Mesenchymal stem cell (in vitro differentiated cells and primary cell): ENCODE measurements around the gene UGP2.

Experiments
- DNase-seq: peaks from one replicate; pipeline ENCODE4 v3.0.0-alpha.2; 2013
- H2AFZ ChIP-seq: one replicate; pipeline ENCODE4 v1.6.1; 2013; ENCODE audit warnings: low read depth, mild to moderate bottlenecking, control low read depth, inconsistent platforms, low read length, moderate library complexity
- H2AK5ac ChIP-seq: 2 replicates; pipeline ENCODE4 v1.6.1; 2013; ENCODE audit warnings: low read length, moderate library complexity, mild to moderate bottlenecking, inconsistent platforms; ENCODE audit not compliant: severe bottlenecking
- H2BK120ac ChIP-seq: one replicate; pipeline ENCODE4 v1.6.1; 2013; ENCODE audit warnings: low read depth, mild to moderate bottlenecking, inconsistent platforms, low read length, moderate library complexity
- H2BK12ac ChIP-seq, 2 experiments: one replicate each; pipeline ENCODE4 v1.6.1; 2013; ENCODE audit warnings: inconsistent platforms in 2 of 2, low read length in 2 of 2, mild to moderate bottlenecking in 2 of 2, moderate library complexity in 2 of 2, control low read depth in 1 of 2
- H2BK15ac ChIP-seq: one replicate; pipeline ENCODE4 v1.6.1; 2013; ENCODE audit warnings: mild to moderate bottlenecking, low read depth, inconsistent platforms; ENCODE audit not compliant: poor library complexity, severe bottlenecking
- H2BK5ac ChIP-seq: 2 replicates; pipeline ENCODE4 v1.6.1; 2013; ENCODE audit warnings: low read depth, mild to moderate bottlenecking, low read length, control low read depth, inconsistent platforms; ENCODE audit not compliant: poor library complexity, severe bottlenecking
- H3K14ac ChIP-seq, 2 experiments: one replicate each; pipeline ENCODE4 v1.6.1; 2013; ENCODE audit warnings: inconsistent platforms in 2 of 2, low read length in 2 of 2, control low read depth in 1 of 2, mild to moderate bottlenecking in 1 of 2, moderate library complexity in 1 of 2
- H3K18ac ChIP-seq, 2 experiments: one replicate each; pipeline ENCODE4 v1.6.1; 2013; ENCODE audit warnings: inconsistent platforms in 2 of 2, low read length in 2 of 2, control low read depth in 1 of 2, low read depth in 1 of 2, mild to moderate bottlenecking in 1 of 2
- H3K23ac ChIP-seq, 2 experiments: one replicate each; pipeline ENCODE4 v1.6.1; 2013; ENCODE audit warnings: inconsistent platforms in 2 of 2, low read length in 2 of 2, mild to moderate bottlenecking in 2 of 2, moderate library complexity in 2 of 2, control low read depth in 1 of 2
- H3K27ac ChIP-seq: 2 replicates; pipeline ENCODE4 v1.5.1; 2013; ENCODE audit warnings: mild to moderate bottlenecking, moderate library complexity, low read length, control low read depth, inconsistent platforms; ENCODE audit not compliant: poor library complexity, severe bottlenecking
- H3K27me3 ChIP-seq, 2 experiments: 2 replicates each; pipeline versions ENCODE4 v1.6.1 to v1.7.0; 2013; ENCODE audit warnings: low read length in 2 of 2, mild to moderate bottlenecking in 2 of 2, moderate library complexity in 2 of 2, control low read depth in 1 of 2, inconsistent platforms in 1 of 2; ENCODE audit not compliant: control insufficient read depth in 1 of 2, insufficient read depth in 1 of 2
- H3K36me3 ChIP-seq, 2 experiments: 2 replicates each; pipeline versions ENCODE4 v1.6.1 to v1.7.0; 2013; ENCODE audit warnings: low read length in 2 of 2, control low read depth in 1 of 2, inconsistent platforms in 1 of 2, low read depth in 1 of 2, mild to moderate bottlenecking in 1 of 2; ENCODE audit not compliant: insufficient read depth in 2 of 2, control insufficient read depth in 1 of 2
- H3K4ac ChIP-seq, 2 experiments: one replicate each; pipeline ENCODE4 v1.6.1; 2013; ENCODE audit warnings: inconsistent platforms in 2 of 2, low read length in 2 of 2, mild to moderate bottlenecking in 2 of 2, moderate library complexity in 2 of 2, control low read depth in 1 of 2, low read depth in 1 of 2
- H3K4me1 ChIP-seq: 2 replicates; pipeline ENCODE4 v1.6.1; 2013; ENCODE audit warnings: low read depth, low read length, control low read depth; ENCODE audit not compliant: control insufficient read depth, insufficient read depth
- H3K4me2 ChIP-seq: 2 replicates; pipeline ENCODE4 v1.6.1; 2013; ENCODE audit warnings: low read length, mild to moderate bottlenecking, inconsistent platforms; ENCODE audit not compliant: poor library complexity, severe bottlenecking
- H3K4me3 ChIP-seq, 2 experiments: 2 replicates each; pipeline versions ENCODE4 v1.5.1 to v1.7.0; 2013; ENCODE audit warnings: low read length in 2 of 2, mild to moderate bottlenecking in 2 of 2, control low read depth in 1 of 2, low read depth in 1 of 2; ENCODE audit not compliant: insufficient read depth in 1 of 2
- H3K79me1 ChIP-seq: replicated peaks from 2 replicates; pipeline ENCODE4 v1.6.1; 2013; ENCODE audit warnings: mild to moderate bottlenecking, control low read depth, low read length, inconsistent platforms; ENCODE audit not compliant: poor library complexity, severe bottlenecking
- H3K9ac ChIP-seq: 2 replicates; pipeline ENCODE4 v1.7.0; 2013; ENCODE audit warnings: mild to moderate bottlenecking, low read length, moderate library complexity
- H3K9me3 ChIP-seq: 2 replicates; pipeline ENCODE4 v1.7.0; 2013; ENCODE audit warnings: mild to moderate bottlenecking, low read length; ENCODE audit not compliant: control insufficient read depth
- H4K8ac ChIP-seq: one replicate; pipeline ENCODE4 v1.6.1; 2013; ENCODE audit warnings: inconsistent platforms, mild to moderate bottlenecking, low read length, moderate library complexity
- H4K91ac ChIP-seq: one replicate; pipeline ENCODE4 v1.6.1; 2013; ENCODE audit warnings: mild to moderate bottlenecking, low read length, inconsistent platforms
- WGBS: methylation state at CpG from one replicate; pipeline ENCODE4 v1.1.7; 2013; ENCODE audit warnings: mixed read lengths; 5-methylcytosine and 5-hydroxymethylcytosine counted together

The UGP2 gene

DNA sequence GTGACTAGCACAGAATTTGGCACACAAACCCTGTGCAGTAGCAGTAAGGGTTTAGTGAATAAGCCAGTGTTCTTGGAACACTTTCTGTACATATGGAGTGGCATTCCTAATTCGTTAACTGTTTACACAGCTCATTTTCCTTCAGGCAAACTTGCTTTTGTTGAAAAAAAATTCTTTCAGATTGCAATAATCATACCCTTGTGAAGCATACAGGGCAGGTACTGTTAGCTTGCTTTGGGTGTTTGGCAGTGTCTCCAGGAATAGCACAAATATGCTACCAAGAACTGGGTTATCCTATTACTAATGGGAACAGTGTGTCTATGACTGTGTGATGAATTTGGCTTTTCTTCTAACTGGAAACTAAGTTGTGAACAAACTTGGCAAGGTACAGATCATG, 33.4 kb downstream of the UGP2 start:
- Histone ChIP-seq H3K9me3 (peaks cover 10% of the 10 kb centered on the region), H2AK5ac (no peak overlapping the region), H3K27me3 (no peaks in the 10 kb centered on the region), H3K4me1 (no peaks in the 10 kb centered on the region), H3K4me3 (no peak overlapping the region), H2AFZ (no peak overlapping the region), H3K9ac (peak overlapping the region; percentile 69), H2BK120ac (no peak overlapping the region), H2BK5ac (no peak overlapping the region), H2BK12ac (no peak overlapping the region), H4K91ac (no peak overlapping the region), H4K8ac (no peak overlapping the region), H3K79me1 (peaks cover 27% of the 10 kb centered on the region), H3K27ac (no peak overlapping the region), H2BK15ac (no peak overlapping the region), H3K36me3 (peaks cover 6 to 48% of the 10 kb centered on the region in 2 experiments), H3K14ac (no peak overlapping the region), H3K4ac (no peak overlapping the region), H3K23ac (no peak overlapping the region), H3K4me2 (no peak overlapping the region), H3K18ac (no peak overlapping the region)
- WGBS, result no CpG with 5 or more reads among the region's 1 CpG
- no peak for DNase-seq

GRCh38 chr2:63875559-63876245, 34.0 kb downstream of the UGP2 start:
- H3K18ac ChIP-seq, result no peak overlapping the region
- no peak overlapping the region for H2AK5ac ChIP-seq
- H3K23ac ChIP-seq, result no peak overlapping the region
- no peak overlapping the region for H4K91ac ChIP-seq
- no peak overlapping the region for H3K4me2 ChIP-seq
- peaks cover 27% of the 10 kb centered on the region for H3K79me1 ChIP-seq
- no peak overlapping the region for H2AFZ ChIP-seq
- H3K36me3 ChIP-seq, result peaks cover 6 to 54% of the 10 kb centered on the region in 2 experiments
- no peak overlapping the region for H3K4ac ChIP-seq
- DNase-seq, result no peak
- peak overlapping the region in 1 of 2 experiments; percentile 55 for H3K4me3 ChIP-seq
- 98% methylated on average over 3 of the region's 3 CpGs for WGBS
- no peaks in the 10 kb centered on the region for H3K27me3 ChIP-seq
- no peak overlapping the region for H2BK15ac ChIP-seq
- no peak overlapping the region for H2BK12ac ChIP-seq
- no peak overlapping the region for H3K27ac ChIP-seq
- H2BK120ac ChIP-seq, result no peak overlapping the region
- H4K8ac ChIP-seq, result no peak overlapping the region
- peaks cover 10% of the 10 kb centered on the region for H3K9me3 ChIP-seq
- peak overlapping the region; percentile 69 for H3K9ac ChIP-seq
- no peak overlapping the region for H3K14ac ChIP-seq
- no peaks in the 10 kb centered on the region for H3K4me1 ChIP-seq
- no peak overlapping the region for H2BK5ac ChIP-seq

GRCh38 chr2:63876311-63876710, 34.6 kb downstream of the UGP2 start:
- Histone ChIP-seq H3K4me2 (no peak overlapping the region), H2AFZ (no peak overlapping the region), H3K9ac (peak overlapping the region; percentile 69), H3K79me1 (peaks cover 26% of the 10 kb centered on the region), H3K18ac (no peak overlapping the region), H3K9me3 (peaks cover 10% of the 10 kb centered on the region), H3K4ac (no peak overlapping the region), H4K8ac (no peak overlapping the region), H2BK5ac (no peak overlapping the region), H3K23ac (no peak overlapping the region), H3K4me3 (no peak overlapping the region), H4K91ac (no peak overlapping the region), H3K4me1 (no peaks in the 10 kb centered on the region), H2BK12ac (no peak overlapping the region), H3K27me3 (no peaks in the 10 kb centered on the region), H3K36me3 (peaks cover 6 to 60% of the 10 kb centered on the region in 2 experiments), H2AK5ac (no peak overlapping the region), H3K14ac (no peak overlapping the region), H2BK15ac (no peak overlapping the region), H2BK120ac (no peak overlapping the region), H3K27ac (no peak overlapping the region)
- no peak for DNase-seq
- no CpG with 5 or more reads among the region's 5 CpGs for WGBS

DNA sequence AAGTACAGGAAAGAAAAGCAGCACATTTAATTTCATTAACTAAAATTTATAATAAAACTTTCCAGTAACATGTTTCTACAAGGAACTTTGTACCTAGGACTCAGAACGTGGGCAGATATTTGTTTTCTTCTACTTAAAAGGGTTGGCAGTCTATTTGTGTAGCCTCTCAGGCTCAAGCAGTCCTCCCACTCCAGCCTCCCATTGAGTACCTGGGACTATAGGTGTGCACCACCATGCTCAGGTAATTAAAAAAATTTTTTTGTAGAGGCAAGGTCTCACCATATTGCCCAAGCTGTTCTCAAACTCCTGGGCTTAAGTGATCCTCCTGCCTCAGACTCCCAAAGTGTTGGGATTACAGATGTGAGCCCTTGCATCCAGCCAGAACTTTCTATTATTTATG, 36.8 kb downstream of the UGP2 start:
- H3K79me1 ChIP-seq, result peaks cover 26% of the 10 kb centered on the region
- H2AK5ac ChIP-seq, result no peak overlapping the region
- H3K9ac ChIP-seq, result no peak overlapping the region
- no peak overlapping the region for H3K4me3 ChIP-seq
- no peak overlapping the region for H2BK15ac ChIP-seq
- H3K27ac ChIP-seq, result no peak overlapping the region
- no peaks in the 10 kb centered on the region for H3K4me1 ChIP-seq
- no peak overlapping the region for H3K14ac ChIP-seq
- H3K23ac ChIP-seq, result no peak overlapping the region
- H3K4ac ChIP-seq, result no peak overlapping the region
- H3K9me3 ChIP-seq, result peaks cover 9% of the 10 kb centered on the region
- H2BK120ac ChIP-seq, result no peak overlapping the region
- no peaks in the 10 kb centered on the region for H3K27me3 ChIP-seq
- no peak overlapping the region for H2BK5ac ChIP-seq
- no peak overlapping the region for H3K18ac ChIP-seq
- no peak overlapping the region for H2BK12ac ChIP-seq
- no peak overlapping the region for H4K8ac ChIP-seq
- H3K4me2 ChIP-seq, result no peak overlapping the region
- 88% methylated on average over 1 of the region's 1 CpG for WGBS
- no peak for DNase-seq
- peaks cover 8 to 67% of the 10 kb centered on the region in 2 experiments for H3K36me3 ChIP-seq
- H2AFZ ChIP-seq, result no peak overlapping the region
- no peak overlapping the region for H4K91ac ChIP-seq
